CD4-positive, alpha-beta T cell treated with Interleukin-21 for 1 hour (primary cell): ENCODE data around the gene APOA4.
A peak's percentile ranks its signal among the peaks of the same experiment; 100 is the strongest.

Source experiments
- DNase-seq: peaks from one replicate; pipeline ENCODE4 v3.0.0-alpha.2; 2020

APOA4 gene

DNA sequence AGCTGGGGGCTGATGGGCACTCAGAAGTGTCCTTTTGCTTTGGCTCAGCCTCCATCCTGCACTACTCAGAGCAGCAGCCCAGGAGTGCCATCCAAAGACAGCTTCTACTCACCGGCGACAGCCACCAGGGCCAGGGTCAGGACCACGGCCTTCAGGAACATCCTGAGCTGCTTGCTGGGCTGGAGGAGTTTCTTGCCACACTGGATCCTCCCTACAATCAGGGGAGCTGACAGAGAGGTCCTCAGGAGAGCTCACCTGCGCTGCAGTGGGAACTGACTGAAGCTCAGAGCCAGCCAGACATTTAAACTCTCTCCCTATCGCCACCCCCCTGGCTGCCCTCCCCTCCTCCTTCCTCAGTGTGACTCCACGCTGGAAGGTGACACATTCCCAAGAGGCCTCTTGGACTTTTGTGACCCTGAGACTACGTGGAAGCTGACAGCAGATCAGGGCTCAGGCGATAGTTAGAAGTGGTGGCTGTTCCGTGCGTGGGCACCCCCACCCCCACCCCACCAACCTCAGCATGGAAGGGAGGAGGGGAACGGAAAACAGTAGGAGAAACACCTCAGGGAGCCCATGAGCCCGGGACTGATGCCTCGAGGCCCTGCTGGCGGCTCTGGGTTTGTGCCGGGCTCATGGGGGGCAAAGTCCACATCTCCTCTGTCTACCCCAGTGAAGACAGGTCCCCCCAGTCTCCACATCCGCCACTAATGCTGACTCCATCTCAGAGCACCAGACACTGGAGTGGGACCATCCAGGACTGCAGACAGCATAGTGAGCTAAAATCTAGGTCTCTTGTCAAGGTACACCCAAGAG lies at the start of gene APOA4:
TSS of gene APOA4 (minus strand) at position 274 of the 813 bp plus-strand sequence. CDS start at position 161, 113 bp downstream.
- DNase-seq: no peak

DNA sequence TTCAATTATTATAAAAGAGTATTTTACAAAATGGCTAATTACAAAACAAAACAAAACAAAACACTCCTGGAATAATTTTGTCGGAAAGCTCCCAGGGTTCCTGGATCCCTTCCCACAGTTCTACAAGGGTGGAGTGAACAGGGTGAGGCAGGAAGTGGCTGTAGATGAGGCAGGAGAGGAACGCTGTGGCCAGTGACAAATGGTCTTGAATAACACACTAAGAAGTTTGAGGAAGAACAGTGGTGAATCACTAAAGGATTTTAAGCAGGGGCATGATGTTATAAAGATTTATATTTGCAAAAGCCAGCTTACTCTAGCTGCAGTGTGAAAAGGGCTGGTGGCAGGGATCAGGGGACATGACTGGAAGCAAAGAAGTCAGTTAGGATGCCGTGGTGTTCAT lies 48.1 kb upstream of the APOA4 start:
- no peak for DNase-seq

DNA sequence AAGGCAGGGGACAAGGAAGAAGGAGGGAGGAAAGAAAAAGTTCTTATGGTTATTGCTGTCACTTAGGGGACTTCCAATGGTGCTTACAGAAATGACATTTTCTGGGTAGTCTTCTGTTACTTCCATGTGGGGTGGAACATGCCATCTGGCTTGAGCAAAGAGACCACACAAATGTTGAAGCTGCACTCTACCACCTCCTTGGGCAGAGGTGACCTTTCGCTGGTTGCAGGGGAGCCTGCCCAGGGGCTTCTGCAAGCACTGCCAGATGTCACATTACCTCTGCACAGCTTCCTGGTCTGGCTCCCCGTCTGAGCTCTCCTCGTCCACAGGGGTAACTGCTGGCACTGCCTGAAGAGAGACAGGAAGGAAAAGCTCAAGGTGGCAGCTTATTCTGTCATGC lies 47.0 kb upstream of the APOA4 start:
- no peak for DNase-seq

DNA sequence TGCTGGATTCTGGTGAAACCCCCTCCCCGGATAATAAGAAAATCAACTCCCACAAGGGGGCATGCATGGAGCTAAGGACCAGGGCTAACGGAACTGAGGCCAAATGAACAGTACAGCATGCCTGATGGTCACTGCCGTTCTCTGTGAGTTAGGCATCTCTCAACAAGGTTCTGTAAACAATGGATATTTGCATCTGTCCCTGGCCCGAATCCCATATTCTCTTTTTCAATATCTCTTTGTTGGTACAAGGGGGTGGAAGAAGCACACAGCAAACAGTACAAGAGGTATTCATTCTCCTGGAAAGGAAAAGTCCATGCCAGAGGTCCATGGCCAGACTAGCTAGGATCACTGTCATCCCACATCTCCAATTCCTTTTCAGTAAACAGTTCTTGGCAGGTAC lies 46.5 kb upstream of the APOA4 start:
- no peak for DNase-seq

DNA sequence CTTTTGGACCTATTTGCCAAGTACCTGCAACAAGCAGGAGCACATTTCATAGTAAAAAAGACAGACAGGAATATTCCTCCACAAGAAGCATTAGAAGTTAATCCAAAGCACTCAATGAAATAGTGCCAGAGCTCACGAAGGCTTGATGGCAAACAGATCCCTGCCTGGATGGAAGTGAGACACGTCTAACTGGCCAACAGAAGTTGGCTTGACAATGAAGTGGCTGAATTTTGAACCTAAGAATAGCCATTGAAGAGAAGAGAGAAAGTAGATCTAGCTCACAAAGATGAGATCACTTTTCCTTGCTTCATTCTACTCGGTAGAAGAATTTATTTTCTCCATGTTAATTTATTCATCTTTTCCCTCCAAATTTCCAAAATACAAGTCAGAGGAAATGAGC lies 45.0 kb upstream of the APOA4 start:
- DNase-seq: no peak

DNA sequence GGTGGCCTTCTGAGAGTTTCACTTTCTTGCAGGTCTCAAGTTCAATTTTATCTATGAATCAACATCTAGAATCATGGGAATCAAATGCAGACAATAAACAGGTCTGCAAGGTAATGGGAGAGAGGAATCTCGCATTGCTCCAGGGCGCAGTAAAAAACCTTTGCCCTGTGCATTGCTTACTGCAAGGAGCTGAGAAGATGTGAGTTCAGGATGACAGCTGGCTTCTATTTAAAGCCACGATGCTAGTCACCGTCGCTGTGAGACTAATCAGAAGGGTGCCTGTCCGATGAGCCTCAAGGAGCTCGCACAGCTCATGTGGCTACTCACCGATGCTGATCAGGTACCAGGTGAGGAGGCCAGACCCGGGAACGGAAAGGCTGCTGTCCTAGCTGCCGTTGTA lies 44.5 kb upstream of the APOA4 start:
- no peak for DNase-seq

DNA sequence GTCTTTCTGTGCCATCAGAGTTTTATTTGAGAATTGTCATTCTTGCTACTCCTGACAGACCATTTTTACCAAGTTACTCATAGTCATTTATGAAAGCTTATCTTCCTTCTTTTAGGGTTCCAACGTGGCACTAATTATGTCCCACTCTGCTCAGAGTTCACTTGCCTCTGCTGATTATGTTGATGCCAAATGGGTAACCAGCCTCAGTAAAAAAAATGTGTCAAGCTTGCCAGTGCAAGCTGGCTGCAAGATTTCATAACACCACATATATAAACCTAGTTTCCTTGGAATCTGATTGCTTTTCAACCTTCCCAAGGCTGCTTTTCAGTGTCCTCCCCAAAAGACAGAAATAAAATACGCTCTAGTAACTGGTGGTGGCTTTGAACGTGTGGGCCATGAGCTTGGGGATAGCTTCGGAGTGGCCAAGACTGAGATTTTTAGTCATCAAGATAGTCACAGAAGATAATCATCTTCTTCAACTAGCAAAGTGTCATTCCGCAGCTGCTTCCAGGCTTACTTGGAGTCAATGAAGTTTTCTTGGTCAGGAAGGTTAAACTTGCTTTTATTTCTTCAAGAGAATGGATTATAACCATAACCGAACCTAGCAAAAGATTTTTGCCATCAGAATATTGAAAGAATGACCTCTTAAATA lies 43.8 kb upstream of the APOA4 start:
- DNase-seq: no peak

DNA sequence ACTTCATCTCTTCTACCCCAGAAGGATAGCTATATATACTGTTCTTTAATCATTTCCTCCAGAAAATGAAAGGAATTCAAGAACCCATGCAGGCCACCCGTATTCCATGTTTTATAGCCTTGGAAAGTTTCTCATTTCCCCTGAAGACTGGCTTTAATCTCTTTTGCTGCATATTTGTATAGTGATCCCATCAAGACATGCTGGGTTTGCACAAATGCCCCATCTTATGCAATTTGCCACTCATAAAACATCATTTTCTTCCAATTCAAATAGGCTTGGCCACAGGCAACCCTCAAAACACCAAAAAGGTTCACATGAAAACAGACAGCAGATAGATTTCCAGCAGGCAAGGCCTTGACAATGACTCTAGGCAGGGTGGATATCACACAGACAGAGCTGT lies 42.6 kb upstream of the APOA4 start:
- DNase-seq: no peak

DNA sequence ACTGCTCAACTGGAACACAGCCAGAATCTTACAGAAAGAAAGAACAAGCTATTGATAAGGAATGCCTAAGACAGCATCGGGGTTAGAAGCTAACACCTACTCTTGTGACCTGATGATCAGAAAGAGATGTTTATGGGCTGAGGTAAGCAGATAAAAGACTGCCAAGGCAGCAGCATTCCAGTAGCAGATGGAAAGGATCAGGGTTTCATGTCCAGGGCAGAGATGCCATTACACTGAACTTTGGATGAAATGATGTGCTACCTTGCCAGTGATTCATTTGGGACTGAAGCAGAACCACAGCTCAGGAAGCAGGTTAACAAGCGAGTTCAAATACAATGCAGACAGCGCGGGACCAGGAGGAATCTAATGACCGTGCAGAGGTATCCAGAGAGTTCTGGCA lies 41.4 kb upstream of the APOA4 start:
- DNase-seq: no peak

DNA sequence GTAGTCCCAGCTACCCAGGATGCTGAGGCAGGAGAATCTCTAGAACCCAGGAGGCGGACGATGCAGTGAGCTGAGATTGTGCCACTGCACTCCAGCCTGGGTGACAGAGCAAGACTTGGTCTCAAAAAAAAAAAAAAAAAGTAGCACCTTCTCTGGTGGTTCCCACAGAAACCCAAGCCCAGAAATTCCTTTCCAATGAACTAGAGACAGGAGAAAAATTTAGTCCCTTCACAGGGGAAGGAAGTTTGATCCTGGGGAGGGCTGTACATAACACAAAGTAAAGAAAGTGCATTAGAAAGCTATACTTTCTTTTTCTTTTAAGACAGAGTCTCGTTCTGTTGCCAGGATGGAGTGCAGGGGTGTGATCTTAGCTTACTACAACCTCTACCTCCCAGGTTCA lies 39.8 kb upstream of the APOA4 start:
- no peak for DNase-seq

DNA sequence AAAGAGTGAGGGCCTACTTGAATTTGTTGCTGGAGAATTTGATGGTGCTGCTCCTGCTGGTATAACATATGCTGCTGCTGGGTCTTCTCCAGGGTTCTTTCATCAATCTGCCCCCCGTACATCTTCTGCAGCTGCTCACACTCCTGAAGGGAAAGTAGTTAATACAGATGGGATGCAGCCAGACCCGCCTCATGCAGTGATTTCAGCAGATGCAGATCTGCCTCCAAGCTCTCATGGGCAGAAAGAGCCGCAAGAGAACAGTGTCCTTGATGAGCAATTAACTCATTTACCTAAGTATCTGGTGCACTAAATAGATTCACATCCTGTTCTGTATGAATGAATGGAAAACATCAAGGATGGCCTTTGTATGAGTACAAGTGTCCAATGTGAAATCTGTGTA lies 39.1 kb upstream of the APOA4 start:
- no peak for DNase-seq

DNA sequence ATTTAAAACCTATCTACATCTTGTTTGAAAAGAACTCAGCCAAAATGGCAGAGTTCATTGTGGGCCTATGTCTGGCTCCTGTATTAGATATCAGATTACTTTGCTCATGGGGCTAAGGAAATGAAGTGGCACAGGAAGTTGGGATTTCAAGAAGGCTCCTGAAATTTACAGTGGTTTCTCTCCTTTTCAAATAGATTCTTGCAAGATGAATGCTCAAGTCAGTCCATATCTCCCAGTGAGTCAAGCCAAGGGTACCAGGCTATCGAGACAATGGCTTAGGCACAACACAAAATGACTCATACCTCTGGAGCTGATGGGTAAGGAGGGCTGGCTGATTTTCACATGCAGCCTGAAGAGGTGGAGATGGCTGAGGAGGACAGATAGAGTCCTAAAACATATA lies 38.4 kb upstream of the APOA4 start:
- DNase-seq: no peak

DNA sequence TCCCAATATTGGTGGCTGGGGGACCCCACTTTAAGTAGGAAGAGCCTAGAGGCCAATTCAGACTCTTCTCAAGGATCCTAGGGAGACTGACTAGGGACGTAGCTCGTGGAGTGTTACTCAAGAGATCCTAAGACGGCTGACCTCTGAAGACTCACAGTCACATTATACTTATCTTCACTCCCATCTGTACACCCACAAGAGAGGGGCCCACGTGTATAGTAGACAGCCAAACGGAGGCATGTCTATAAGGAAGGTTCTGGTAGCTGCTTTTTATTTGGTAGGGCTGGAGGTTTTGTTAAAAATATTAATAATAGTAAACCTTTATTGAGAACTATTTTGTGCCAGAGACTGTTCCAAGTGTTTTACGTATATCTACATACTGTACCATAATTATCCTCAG lies 37.2 kb upstream of the APOA4 start:
- DNase-seq: no peak

DNA sequence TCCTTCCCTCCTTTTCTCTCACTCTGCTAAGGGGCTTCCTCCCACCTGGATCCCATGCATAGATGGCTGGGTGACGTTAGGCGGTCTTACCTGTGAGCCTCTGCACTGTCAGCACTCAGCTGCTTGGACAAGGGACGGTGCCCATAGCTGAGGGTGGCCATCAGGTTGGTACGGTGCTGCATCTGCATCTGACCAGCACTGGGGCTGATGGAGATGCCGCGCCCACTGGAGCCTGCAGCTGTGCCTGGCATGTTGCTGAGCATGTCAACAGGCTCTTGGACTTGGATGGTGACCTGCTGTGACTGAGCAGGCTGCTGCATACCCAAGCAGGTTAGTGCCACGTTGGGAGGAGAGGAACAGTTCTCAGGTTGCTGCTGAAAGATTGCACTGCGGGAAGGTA lies 36.1 kb upstream of the APOA4 start:
- no peak for DNase-seq

DNA sequence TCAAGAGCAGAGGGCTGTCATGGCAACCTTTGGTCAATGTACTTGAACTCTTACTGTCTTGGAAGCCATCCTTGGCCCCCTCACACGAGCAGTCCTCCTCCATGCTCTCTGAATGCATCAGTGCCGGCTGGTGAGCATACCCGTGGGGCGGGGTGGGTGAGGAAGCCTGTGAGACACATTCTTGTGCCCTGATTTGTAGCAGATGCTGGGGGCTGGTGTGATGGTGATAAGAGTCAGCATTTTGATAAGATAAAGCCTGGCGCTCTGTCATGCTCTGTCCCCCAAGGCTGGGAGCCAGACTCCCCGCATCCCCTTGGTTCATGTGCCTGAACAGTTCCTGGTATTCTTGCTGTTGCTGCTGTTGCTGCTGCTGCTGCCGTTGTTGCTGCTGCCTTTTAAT lies 34.8 kb upstream of the APOA4 start:
- DNase-seq: no peak

DNA sequence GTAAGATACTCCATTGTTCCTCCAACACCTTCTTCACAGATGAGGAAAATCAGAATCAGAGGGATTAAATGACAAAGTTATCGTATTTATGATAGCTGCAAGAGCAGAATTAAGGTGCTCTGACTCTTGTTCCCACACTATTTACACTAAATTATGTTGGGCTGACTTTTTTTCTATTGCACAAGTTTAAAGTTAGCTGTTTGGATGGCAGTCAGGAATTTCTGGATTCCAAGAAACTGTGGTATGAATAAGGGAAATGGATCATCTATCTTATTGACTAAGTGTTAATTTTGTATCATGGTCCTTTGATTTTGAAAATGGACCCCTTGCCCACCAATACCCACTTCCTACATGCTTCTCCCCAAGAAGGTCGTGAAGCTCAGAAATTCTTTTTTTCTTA lies 34.2 kb upstream of the APOA4 start:
- no peak for DNase-seq

DNA sequence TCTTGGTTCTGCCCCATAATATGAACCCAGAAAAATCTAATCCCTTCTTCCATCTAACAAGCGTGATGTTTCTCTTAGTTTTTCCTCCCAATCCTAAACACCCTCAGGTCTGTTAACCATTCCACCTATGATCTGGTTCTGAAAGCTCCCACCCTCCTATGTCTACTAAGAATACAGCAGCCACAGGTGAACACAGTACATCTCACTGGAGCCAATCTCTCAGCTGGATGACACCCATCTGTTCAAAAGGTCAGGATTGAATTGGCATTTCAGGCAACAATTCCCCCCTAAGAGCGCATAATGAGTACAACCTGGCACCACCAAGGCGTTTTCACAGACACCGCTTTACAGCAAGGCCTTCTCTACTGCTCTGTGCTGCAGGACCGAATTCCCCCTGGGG lies 33.3 kb upstream of the APOA4 start:
- DNase-seq: no peak

DNA sequence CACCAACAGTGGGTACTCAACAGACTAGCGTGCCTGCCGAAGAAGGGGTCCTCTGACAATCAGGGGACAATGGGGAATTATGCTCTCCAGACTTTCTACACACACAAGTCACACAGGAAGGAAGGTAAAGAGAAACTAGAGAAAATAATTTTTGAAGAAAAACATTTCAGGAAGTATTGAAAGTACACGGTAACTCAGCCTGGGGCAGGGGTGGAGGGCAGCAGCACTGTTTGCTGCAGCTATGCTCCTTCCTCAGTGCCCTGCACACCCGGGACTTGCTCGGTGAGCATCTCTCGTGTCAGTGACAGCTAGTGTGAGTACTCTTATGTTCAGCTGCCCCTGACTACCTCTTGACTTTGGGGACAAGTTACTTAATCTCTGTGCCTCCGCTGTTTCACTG lies 32.3 kb upstream of the APOA4 start:
- DNase-seq: no peak

DNA sequence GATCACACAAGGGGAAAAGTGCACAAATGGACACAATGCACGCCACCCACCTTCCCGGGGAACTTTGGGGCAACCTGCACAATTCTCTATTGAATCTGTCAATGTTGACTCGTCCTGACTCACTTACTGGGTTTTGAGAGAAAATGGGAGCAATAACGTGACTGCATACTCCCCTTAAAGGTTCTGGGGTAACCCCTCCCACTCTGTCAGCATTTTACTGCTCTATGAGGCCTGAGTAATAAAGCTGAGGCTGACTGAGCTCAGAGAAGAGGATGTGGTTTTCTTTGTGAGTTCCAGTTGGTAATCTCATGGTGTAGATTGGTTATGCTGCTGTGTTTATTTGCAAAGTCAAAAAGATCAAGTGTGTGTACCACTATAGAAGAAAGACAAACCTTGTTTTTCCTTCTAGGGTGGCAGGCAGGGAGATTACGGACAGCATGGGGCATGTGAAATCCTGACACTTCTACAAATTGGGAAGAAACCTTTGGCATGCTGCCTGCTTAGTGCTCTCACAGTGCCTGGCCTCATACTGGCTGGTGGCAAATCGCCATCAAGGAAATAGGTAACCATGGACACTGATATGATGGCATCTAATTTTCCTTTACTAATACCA lies 30.5 kb upstream of the APOA4 start:
- peak; percentile 83 for DNase-seq

DNA sequence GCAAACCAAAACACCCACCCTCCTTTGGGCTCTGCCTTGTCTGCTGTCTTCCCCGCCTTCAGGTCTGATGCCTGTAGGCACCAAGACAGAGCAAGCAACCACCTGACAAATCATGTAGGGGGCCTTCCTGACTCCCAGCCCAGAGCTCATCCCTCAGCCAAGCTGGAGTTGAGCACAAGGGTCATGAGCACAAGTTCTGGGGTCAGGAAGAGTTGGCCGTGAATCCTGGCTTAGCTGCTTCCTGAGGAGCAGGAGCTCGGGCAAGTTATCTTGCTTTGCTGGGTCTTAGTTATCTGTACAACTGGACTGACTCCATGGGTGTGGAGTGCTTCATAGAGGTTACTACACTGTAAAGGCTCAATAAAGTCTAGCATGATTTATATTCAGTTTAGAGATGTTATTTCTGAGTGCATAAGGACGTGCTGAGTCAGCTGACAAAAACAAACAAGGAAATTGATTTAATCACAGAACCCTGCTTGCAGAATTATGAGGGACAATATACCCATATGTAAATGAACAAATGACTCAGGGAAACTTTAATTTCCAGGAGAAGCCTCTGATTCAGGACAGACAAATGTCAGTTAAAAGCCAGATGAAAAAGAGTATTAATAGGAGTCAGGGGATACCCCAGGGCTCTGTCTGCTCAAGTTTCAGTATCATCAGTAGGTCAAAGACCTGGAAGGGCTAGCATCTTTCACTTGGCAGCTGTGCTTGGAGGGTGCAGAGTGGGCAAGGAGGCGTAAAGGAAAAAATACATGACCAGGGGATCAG lies 29.3 kb upstream of the APOA4 start:
- no peak for DNase-seq

DNA sequence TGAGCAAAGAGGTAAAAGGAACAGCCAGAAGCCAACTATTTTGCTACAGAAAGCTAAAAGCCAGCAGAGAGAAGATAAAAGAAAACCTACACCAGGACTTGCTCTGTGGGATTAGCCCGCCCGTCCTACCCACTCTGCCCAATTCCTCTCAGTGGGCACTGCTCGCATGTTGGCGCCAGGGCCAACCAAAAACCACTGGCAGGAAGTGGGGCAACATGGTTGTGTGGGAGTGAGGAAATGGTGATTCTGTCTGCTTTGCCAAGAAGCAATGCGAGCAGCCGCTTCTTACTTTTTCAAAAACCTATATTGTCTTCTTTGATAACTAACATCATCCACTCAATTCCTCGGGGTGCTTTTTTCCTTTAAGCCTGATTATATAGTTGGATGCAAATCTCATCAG lies 28.5 kb upstream of the APOA4 start:
- DNase-seq: peak; percentile 69

DNA sequence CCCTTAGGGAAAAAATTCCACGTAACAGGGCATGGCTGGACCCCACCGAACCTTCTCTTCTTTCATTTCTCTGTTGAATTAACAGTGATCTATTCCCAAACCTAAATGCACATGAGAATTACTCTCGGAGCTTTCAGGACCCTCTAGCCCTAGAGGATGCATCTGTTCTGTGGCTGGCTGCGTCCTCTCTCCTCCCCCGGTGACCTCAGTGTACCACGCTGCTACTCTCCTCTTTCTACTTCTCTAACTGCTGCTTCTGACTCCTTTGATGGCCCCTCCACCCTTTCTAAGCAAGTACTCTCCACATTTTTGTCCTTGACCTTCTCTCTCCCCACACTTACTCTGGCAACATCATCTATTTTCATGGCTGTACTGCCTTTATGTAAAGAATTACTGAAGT lies 26.4 kb upstream of the APOA4 start:
- DNase-seq: no peak

DNA sequence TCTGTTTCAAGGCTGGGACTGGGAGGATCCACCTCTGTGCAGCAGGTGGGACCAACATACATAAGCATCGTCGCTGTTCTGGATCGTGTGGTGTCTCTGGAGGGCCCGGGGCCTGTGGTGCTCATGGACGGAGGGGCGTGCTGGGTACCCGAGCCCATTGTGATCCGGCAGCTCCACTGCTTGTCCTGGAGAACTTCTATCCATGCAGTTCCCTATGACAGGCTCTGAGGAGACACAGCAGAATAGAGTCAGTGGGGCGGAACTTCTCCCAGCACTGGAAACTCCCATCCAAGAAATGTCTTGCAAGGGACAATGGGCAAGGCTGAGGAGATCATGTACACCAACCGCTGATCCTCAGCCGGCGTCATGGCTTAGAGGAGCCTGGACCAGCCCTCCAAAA lies 26.0 kb upstream of the APOA4 start:
- no peak for DNase-seq

DNA sequence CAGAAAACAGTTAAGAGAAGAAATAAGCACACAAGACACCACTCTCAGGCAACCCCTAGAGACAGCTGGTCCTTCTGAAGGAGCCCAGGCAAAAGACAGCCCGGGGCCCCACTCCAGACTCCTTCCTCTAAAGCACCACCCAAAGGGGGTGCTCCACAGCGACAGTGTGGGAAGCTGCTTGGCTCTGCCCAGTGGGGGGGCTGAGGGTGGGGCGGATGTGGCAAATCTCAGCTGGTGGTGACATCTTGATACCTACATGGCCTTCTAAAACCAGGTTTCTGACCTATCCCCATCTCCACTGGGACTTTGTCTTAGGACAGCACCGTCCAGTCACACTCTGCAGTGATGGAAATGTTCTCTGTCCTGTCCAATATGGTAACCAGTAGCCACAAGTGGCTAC lies 24.5 kb upstream of the APOA4 start:
- DNase-seq: no peak
